GM19463 (cell line): ENCODE data around the gene ZNF649.

Experiments used
- ATAC-seq: cut with Tn5 transposase; IDR thresholded peaks from one replicate; pipeline ENCODE4 v1.9.1; 2021; ENCODE audit warnings: mild to moderate bottlenecking, moderate library complexity; ENCODE audit not compliant: unreplicated experiment

The ZNF649 gene

DNA sequence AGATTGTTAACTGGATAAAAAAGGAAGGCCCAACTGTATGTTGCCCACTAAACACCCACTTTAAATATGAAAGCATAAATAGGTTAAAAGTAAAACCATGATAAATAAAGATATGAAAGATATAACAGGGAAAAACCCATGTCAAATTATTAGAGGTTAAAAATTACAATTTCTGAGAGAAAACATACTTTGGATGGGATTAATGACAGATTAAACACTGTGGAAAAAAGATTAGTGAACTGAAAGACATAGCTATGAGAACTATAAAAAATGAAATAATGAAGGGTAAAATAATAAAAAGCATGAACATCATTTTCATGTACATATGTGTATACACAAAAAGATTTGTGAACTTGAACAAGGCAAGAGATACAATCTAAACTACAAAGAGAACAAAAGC, 14.9 kb downstream of the ZNF649 start:
- no peak for ATAC-seq

DNA sequence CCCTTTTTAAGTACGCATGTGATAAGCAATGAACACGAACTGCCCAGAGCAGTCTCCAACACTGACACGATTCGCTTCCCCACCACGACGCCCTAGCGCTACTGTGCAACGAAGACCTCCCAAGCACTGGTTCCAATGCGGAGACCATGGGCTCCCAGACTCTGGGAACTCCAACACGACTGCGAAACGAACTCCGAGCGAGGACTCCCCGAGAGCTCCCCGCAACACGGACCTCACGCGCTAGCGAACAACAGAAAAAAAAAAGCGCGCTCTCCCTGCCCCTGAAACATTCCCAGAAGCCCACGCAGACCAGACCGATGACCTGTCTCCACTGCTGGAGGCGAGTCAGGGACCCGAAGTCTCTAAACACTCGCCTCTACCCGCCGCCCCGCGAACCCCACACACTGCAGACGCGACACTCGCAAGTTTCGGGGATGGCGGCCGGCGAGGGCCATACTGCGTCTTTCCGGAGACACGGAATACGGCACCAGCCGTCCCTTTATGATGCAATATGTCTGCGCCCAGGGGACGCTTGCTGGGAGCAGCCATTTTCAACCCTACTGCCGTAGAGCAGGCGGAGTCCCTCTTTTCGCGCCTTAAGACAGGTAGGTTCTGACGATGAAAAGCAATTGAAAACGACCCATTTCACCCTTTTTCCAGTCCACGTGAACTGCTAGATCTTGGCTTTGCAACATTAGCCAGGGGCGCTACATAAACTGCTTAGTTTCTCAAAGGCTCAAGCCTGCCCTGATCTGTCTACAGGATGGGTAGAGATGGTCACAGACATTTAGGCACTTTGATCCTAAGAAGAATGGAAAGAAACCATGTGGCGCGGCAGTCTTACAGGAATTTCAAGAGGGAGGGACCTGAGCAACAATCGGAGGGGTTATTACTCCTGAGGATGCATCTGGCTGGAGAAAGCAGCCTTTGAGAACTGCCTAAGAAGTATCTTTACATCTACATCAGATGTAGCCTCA, 17.0 kb downstream of the ZNF649 start, which contains the start of gene ZNF577:
Gene ZNF577, minus strand, starts transcription at position 430 of the 977 bp plus-strand sequence. CDS start 7,569 bp downstream, outside the sequence.
- ATAC-seq = no peak

DNA sequence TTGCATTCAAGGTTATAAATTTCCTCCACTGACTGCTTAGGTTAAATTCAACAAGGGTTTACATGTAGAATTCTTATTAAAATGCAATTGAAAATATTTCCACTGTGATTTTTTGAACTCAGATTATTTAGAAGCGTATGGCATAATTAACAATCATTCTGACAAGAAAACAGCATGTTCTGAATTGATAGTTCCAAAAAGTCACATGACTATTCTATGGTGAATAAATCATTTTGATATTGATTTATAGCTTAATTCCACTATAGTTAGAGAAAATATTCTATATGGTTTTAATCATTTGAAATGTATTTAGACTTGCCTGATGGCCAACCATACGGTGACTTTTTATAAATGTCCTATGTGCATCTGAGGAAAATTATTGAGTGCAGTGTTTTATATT, 20.1 kb downstream of the ZNF649 start:
- ATAC-seq = no peak

DNA sequence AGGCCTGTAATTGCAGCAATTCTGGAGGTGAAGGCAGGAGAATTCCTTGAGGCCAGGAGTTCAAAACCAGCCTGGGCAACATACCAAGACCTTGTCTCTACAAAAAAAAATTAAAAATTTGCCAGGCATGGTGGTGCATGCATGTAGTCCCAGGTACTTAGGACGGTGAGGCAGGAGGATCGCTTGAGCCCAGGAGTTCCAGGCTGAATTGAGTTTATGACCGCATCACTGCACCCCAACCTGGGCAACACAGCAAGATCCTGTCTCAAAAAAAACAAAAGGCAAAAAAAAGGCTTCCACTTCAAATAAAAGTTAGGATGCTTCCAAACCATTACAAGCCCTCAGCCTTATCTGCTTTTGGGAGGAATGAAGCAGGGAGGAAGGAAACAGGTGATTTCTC, 22.3 kb downstream of the ZNF649 start:
- no peak for ATAC-seq

DNA sequence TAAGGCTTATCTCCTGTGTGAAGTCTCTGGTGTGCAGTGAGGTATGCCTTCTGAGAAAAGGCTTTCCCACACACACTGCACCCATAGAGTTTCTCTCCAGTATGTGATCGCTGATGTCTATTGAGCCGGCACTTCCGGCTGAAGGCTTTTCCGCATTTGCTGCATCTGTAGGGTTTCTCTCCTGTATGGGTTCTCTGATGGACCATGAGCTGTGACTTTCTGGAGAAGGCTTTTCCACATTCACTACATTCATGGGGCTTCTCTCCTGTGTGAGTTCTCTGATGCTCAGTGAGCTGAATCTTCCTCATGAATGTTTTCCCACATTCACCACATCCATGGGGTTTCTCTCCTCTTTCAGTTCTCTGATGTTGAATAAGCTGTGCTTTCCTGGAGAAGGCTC, 31.7 kb downstream of the ZNF649 start:
- no peak for ATAC-seq

DNA sequence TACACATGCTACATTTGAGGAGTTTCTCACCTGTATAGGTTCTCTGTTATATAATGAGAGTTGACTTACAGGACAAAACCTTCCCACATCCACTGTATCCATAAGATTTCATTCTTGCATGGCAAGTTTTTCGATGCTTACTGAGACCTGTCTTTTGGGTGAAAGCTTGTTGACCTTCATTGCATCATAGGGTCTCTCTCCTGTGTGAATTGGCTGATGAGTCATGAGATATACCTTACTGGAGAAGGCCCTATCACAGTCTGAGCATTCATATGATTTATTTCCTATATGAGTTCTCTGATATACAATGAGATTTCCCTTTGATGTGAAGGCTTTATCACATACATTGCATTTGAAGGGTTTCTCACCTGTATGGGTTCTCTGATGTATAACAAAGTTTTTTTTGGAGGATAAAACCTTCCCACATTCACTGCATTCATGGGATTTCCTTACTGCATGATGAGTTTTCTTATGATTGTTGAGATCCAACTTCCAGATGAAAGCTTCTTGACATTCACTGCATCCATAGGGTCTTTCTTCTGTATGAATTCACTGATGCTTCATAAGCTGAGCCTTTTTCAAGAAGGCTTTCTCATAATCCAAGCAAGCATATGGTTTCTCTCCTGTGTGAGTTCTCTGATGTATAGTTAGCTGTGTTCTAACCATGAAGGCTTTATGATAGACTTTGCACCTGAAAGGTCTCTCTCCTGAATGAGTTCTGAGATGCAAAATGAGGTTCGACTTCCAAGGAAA, 42.8 kb downstream of the ZNF649 start:
- ATAC-seq = no peak
